Measurements from ENCODE around the gene RNF126.

DNA sequence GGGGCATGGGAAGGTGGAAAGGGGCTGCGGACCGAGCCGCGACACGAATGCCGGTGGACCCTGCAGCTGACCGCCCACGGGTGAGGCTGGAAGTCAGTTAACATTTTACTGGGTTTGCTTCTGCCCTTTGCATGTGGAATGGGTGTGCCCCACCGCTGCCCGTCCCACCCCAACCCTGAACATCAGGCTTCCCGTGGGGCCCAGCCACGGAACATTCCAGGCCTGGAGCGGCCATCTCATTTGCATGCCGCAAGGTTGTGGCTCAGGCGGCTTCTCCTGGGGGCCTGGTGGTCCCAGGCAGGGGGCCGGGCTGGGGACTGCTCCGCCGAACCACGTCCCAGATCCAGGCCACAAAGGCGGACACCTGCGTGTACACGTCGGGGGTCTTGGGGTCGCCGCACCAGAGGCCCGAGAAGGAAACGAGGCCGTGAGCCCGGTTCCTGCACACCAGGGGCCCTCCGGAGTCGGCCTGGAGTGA lies 22.5 kb upstream of the RNF126 start:
- TF ChIP-seq POLR2A (IDR thresholded peaks at IDR 0.05) (no peak), POLR2AphosphoS5 (IDR thresholded peaks at IDR 0.05) (no peak), EP300 (IDR thresholded peaks at IDR 0.05) (no peak)
- TF ChIP-seq, protein P1, sequence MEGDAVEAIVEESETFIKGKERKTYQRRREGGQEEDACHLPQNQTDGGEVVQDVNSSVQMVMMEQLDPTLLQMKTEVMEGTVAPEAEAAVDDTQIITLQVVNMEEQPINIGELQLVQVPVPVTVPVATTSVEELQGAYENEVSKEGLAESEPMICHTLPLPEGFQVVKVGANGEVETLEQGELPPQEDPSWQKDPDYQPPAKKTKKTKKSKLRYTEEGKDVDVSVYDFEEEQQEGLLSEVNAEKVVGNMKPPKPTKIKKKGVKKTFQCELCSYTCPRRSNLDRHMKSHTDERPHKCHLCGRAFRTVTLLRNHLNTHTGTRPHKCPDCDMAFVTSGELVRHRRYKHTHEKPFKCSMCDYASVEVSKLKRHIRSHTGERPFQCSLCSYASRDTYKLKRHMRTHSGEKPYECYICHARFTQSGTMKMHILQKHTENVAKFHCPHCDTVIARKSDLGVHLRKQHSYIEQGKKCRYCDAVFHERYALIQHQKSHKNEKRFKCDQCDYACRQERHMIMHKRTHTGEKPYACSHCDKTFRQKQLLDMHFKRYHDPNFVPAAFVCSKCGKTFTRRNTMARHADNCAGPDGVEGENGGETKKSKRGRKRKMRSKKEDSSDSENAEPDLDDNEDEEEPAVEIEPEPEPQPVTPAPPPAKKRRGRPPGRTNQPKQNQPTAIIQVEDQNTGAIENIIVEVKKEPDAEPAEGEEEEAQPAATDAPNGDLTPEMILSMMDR (IDR thresholded peaks at IDR 0.05) = no peak
